ENCODE results near the gene NDUFAF5.
A peak's percentile ranks its signal among the peaks of the same experiment; 100 is the strongest.
"Not testable (repeated sequence)": the region's sequence is repeated elsewhere in the genome, so short reads cannot be mapped to it uniquely, and the experiment has no call there.

NDUFAF5 gene

GRCh38 chr20:13784893-13785715, at the start of gene NDUFAF5, which contains the start of gene ESF1:
Gene NDUFAF5 (plus strand): TSS chr20:13785028. CDS start chr20:13785069, 41 bp downstream.
Gene ESF1 (minus strand): TSS chr20:13784919. CDS start chr20:13783140, 1,779 bp downstream.
- peak; percentile 94 to 98 for DNase-seq

- no peak for DNase-seq
Observed at GRCh38 chr20:13735826-13736225, 49.0 kb upstream of the NDUFAF5 start.

- no peak for DNase-seq
Observed at GRCh38 chr20:13736436-13737191, 48.2 kb upstream of the NDUFAF5 start.

- not testable (repeated sequence) for DNase-seq
Observed at GRCh38 chr20:13738187-13738586, 46.6 kb upstream of the NDUFAF5 start.

GRCh38 chr20:13739731-13740649, 44.8 kb upstream of the NDUFAF5 start:
- no peak for DNase-seq

GRCh38 chr20:13741879-13742278, 42.9 kb upstream of the NDUFAF5 start:
- DNase-seq, result no peak

GRCh38 chr20:13744352-13744751, 40.5 kb upstream of the NDUFAF5 start:
- DNase-seq, result no peak

GRCh38 chr20:13745784-13746183, 39.0 kb upstream of the NDUFAF5 start:
- DNase-seq, result no peak

- no peak for DNase-seq
Observed at GRCh38 chr20:13749811-13750210, 35.0 kb upstream of the NDUFAF5 start.

GRCh38 chr20:13753436-13754036, 31.3 kb upstream of the NDUFAF5 start:
- no peak for DNase-seq

GRCh38 chr20:13755809-13756208, 29.0 kb upstream of the NDUFAF5 start:
- no peak for DNase-seq

- DNase-seq, result no peak
Observed at GRCh38 chr20:13756551-13756950, 28.3 kb upstream of the NDUFAF5 start.

GRCh38 chr20:13758884-13759283, 25.9 kb upstream of the NDUFAF5 start:
- DNase-seq, result no peak

GRCh38 chr20:13760451-13760946, 24.3 kb upstream of the NDUFAF5 start:
- DNase-seq, result not testable (repeated sequence)

- DNase-seq, result no peak
Observed at GRCh38 chr20:13765299-13765698, 19.5 kb upstream of the NDUFAF5 start.

GRCh38 chr20:13765868-13766416, 18.9 kb upstream of the NDUFAF5 start:
- DNase-seq, result no peak

- DNase-seq, result no peak
Observed at GRCh38 chr20:13770141-13770540, 14.7 kb upstream of the NDUFAF5 start.

- peak in 1 of 2 experiments; percentile 55 for DNase-seq
Observed at GRCh38 chr20:13771853-13772453, 12.9 kb upstream of the NDUFAF5 start.

GRCh38 chr20:13772529-13772928, 12.3 kb upstream of the NDUFAF5 start:
- no peak for DNase-seq

GRCh38 chr20:13775867-13776266, 9.0 kb upstream of the NDUFAF5 start:
- DNase-seq, result no peak

GRCh38 chr20:13777171-13777601, 7.6 kb upstream of the NDUFAF5 start:
- no peak for DNase-seq
